MG63 (cell line): ENCODE data around the gene ZNF48. TPM values are rescaled to one million over a fixed set of nuclear protein-coding genes. Genes with fewer than 3 reads are reported as not detected.

Source experiments
- DNase-seq: peaks from one replicate; pipeline ENCODE4 v3.0.0-alpha.2; 2020
- H3K27me3 ChIP-seq: fragments of 250-450 bp; sonication (Bioruptor Pico); 2 replicates; pipeline ENCODE4 v1.5.1; 2020; ENCODE audit warnings: mild to moderate bottlenecking, moderate library complexity
- H3K36me3 ChIP-seq: fragments of 250-450 bp; sonication (Bioruptor Pico); 2 replicates; pipeline ENCODE4 v1.5.1; 2020; ENCODE audit warnings: mild to moderate bottlenecking, moderate library complexity
- H3K4me3 ChIP-seq: fragments of 250-450 bp; sonication (Bioruptor Pico); 2 replicates; pipeline ENCODE4 v1.5.1; 2020; ENCODE audit warnings: mild to moderate bottlenecking, moderate library complexity
- H3K9me3 ChIP-seq: fragments of 250-450 bp; sonication (Bioruptor Pico); 2 replicates; pipeline ENCODE4 v1.5.1; 2020; ENCODE audit warnings: mild to moderate bottlenecking, moderate library complexity
- total RNA-seq: library from RNA; depleted of rRNA; stranded (reverse); fragments of >200 nt; shearing (Covaris generic); gene quantifications from 2 replicates; pipeline ENCODE4 v1.2.3, GENCODE V29; 2014; ENCODE audit warnings: low replicate concordance

Gene ZNF48
- total RNA-seq, 1 experiment from 2014 or later, result 19.8 TPM

GRCh38 chr16:30370456-30371247 is 24.6 kb upstream of the ZNF48 start, which contains the start of gene TBC1D10B:
Gene TBC1D10B, minus strand, starts transcription at chr16:30370494. Its CDS starts 311 bp downstream, at chr16:30370183.
- DNase-seq, result peak; percentile 99
- Histone ChIP-seq H3K27me3 (no peaks in the 10 kb centered on the region), H3K9me3 (no peaks in the 10 kb centered on the region), H3K4me3 (peak within 1 kb of the TSS; percentile 80), H3K36me3 (peaks cover 27% of the 10 kb centered on the region)

- H3K36me3 ChIP-seq, result peaks cover 20% of the 10 kb centered on the region
Measured at GRCh38 chr16:30371248-30371816, 23.9 kb upstream of the ZNF48 start.

DNA sequence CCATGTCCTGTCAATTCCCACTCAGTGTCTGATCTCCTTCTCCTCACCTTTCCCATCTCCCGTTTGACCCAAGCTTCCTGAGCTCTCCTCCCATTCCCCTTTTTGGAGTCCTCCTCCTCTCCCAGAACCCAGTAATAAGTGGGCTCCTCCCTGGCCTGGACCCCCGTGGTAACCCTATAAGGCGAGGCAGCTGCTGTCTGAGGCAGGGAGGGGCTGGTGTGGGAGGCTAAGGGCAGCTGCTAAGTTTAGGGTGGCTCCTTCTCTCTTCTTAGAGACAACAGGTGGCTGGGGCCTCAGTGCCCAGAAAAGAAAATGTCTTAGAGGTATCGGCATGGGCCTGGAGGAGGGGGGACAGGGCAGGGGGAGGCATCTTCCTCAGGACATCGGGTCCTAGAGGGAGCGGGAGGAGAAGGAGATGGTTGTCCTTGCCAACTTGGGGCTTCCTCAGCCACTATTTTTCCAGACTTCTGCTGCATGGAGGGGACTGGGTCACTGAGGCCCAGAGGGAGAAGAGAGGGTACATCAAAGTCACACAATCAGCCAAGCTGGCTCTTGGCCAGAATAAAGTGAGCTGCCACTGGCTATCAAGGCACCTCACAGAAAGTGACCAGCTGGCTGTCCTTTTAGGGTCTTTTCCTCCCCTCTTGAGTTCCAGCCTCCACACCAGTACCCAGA is 23.0 kb upstream of the ZNF48 start:
- no peak overlapping the region for H3K4me3 ChIP-seq
- no peaks in the 10 kb centered on the region for H3K27me3 ChIP-seq
- no peaks in the 10 kb centered on the region for H3K9me3 ChIP-seq
- H3K36me3 ChIP-seq, result peaks cover 12% of the 10 kb centered on the region
- DNase-seq, result no peak

More at GRCh38 chr16:30371248-30371816, 23.9 kb upstream of the ZNF48 start:
- Histone ChIP-seq H3K9me3 (no peaks in the 10 kb centered on the region), H3K4me3 (peak overlapping the region; percentile 47), H3K27me3 (no peaks in the 10 kb centered on the region)
- no peak for DNase-seq

- Histone ChIP-seq H3K27me3 (no peaks in the 10 kb centered on the region), H3K9me3 (no peaks in the 10 kb centered on the region), H3K36me3 (peaks cover 6% of the 10 kb centered on the region), H3K4me3 (no peak overlapping the region)
- DNase-seq, result no peak
Measured at GRCh38 chr16:30372725-30373124, 22.5 kb upstream of the ZNF48 start.

- Histone ChIP-seq H3K27me3 (no peaks in the 10 kb centered on the region), H3K4me3 (no peak within 1 kb of the TSS), H3K36me3 (no peaks in the 10 kb centered on the region), H3K9me3 (no peaks in the 10 kb centered on the region)
- no peak for DNase-seq
Measured at GRCh38 chr16:30374538-30374937, 20.7 kb upstream of the ZNF48 start, which contains the start of gene MYL11. Gene MYL11, plus strand, starts transcription at chr16:30374802. Its CDS starts 56 bp downstream, at chr16:30374858.

- DNase-seq, result no peak
- Histone ChIP-seq H3K4me3 (no peak overlapping the region), H3K27me3 (no peaks in the 10 kb centered on the region), H3K9me3 (no peaks in the 10 kb centered on the region), H3K36me3 (peaks cover 2% of the 10 kb centered on the region; the same call in 1 of the 2 replicates)
Measured at GRCh38 chr16:30375864-30376263, 19.4 kb upstream of the ZNF48 start.

DNA sequence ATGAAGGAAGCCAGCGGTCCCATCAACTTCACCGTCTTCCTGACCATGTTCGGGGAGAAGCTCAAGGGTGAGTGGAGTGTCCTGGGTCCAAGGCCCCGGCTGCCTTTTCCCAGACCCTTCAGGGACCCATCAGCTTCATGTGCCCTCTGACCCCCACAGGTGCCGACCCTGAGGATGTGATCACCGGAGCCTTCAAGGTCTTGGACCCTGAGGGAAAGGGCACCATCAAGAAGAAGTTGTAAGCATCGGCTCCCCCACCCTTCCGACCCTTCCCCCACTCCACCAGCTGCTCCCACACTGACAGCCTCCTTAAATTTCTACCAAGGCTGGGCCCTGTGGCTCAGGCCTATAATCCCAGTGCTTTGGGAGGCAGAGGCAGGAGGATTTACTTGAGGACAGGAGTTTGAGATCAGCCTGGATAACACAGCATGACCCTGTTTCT is 18.7 kb upstream of the ZNF48 start:
- H3K4me3 ChIP-seq, result no peak overlapping the region

GRCh38 chr16:30377050-30377811 is 18.0 kb upstream of the ZNF48 start:
- Histone ChIP-seq H3K36me3 (peaks cover 2% of the 10 kb centered on the region; the same call in 1 of the 2 replicates), H3K4me3 (peak overlapping the region; percentile 62), H3K27me3 (no peaks in the 10 kb centered on the region)

More for the DNA sequence above, 18.7 kb upstream of the ZNF48 start:
- no peaks in the 10 kb centered on the region for H3K9me3 ChIP-seq
- no peak for DNase-seq
- no peaks in the 10 kb centered on the region for H3K27me3 ChIP-seq
- peaks cover 2% of the 10 kb centered on the region; the same call in 1 of the 2 replicates for H3K36me3 ChIP-seq

GRCh38 chr16:30377812-30378235 is 17.4 kb upstream of the ZNF48 start:
- Histone ChIP-seq H3K36me3 (peaks cover 2% of the 10 kb centered on the region; the same call in 1 of the 2 replicates), H3K4me3 (peak overlapping the region; percentile 62), H3K9me3 (no peaks in the 10 kb centered on the region), H3K27me3 (no peaks in the 10 kb centered on the region)
- DNase-seq, result peak; percentile 95

More at GRCh38 chr16:30377050-30377811, 18.0 kb upstream of the ZNF48 start:
- no peak for DNase-seq
- H3K9me3 ChIP-seq, result no peaks in the 10 kb centered on the region

DNA sequence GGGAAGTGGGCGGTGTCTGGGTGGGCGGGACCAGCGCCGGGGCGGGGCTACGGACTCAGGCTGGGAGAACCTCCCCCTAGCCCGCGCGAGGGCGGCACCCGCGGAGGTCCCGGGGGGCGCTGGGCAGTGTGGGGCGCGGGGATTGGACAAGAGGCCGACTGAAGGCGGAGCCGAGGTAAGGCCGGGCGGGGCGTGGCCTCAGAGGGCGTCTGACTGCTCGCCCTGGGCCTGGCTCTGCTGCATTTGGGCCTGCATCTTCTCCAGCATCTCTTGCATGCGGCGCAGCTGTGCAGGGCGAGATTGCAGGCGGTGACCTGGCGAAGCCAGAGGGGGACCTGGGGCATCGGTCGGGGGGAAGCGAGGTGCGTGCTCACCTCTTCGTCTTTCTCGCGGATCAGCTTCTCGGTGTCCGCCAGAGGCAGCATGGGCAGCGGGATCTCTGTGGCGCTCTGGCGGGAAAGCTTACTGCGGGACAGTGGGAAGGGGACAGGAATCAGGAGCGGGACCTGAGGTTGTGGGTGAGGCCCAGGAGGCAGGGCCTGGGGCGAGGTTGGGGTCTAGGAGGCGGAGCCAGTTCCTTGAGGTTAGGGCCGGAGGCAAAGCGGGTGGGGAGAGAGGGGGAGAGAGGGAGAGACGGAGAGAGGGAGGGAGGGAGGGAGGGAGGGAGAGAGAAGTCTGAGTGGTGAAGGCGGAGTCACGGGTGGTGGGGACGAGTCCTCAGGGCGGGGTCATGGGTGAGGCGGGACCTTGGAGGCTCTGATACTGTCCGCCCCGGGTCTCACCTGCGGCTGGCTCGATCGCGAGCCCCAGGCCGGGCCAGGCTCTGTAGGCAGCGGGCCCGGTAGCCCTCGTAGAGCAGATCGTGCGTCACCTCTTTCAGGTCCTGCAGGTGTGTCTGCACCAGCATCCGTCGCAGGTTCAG is 16.7 kb upstream of the ZNF48 start:
- H3K27me3 ChIP-seq, result no peaks in the 10 kb centered on the region
- H3K4me3 ChIP-seq, result peak overlapping the region; percentile 62
- H3K9me3 ChIP-seq, result no peaks in the 10 kb centered on the region
- peaks cover 2% of the 10 kb centered on the region; the same call in 1 of the 2 replicates for H3K36me3 ChIP-seq
- DNase-seq, result peak; percentile 99

GRCh38 chr16:30379158-30379783 is 15.9 kb upstream of the ZNF48 start:
- Histone ChIP-seq H3K4me3 (peak overlapping the region; percentile 62), H3K36me3 (peaks cover 2% of the 10 kb centered on the region; the same call in 1 of the 2 replicates), H3K9me3 (no peaks in the 10 kb centered on the region), H3K27me3 (no peaks in the 10 kb centered on the region)
- no peak for DNase-seq

DNA sequence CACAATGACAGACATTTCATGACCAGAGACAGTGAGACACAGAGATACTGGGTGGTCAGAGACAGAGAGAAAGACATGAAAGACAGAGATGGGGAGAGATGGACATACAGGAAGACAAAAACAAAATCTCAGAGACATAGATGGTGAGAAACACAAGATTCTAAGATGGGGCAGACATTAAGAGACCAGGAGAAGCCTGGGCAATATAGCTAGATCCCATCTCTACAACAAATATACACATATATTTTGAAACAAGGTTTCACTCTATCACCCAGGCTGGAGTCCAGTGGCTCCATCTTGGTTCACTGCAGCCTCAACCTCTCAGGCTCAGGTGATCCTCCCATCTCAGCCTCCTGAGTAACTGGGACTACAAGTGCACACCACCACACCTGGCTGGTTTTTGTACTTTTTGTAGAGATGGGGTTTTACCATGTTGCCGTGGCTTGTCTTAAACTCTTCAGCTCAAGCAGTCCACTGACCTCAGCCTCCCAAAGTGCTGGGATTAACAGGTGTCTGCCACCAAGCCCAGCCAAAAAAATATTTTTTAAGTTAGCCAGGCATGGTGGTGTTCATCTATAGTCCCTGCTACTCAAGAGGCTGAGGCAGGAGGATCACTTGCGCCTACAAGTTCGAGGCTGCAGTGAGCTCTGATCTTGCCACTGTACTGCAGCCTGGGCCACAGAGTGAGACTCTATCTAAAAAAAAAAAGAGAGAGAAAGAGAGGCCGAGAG is 15.0 kb upstream of the ZNF48 start:
- Histone ChIP-seq H3K36me3 (peaks cover 2% of the 10 kb centered on the region; the same call in 1 of the 2 replicates), H3K9me3 (no peaks in the 10 kb centered on the region), H3K27me3 (no peaks in the 10 kb centered on the region), H3K4me3 (no peak overlapping the region)
- no peak for DNase-seq

GRCh38 chr16:30380803-30381208 is 14.4 kb upstream of the ZNF48 start:
- no peaks in the 10 kb centered on the region for H3K9me3 ChIP-seq
- H3K27me3 ChIP-seq, result no peaks in the 10 kb centered on the region
- H3K4me3 ChIP-seq, result no peak overlapping the region
- peaks cover 2% of the 10 kb centered on the region; the same call in 1 of the 2 replicates for H3K36me3 ChIP-seq
- no peak for DNase-seq

- DNase-seq, result no peak
- Histone ChIP-seq H3K4me3 (no peak overlapping the region), H3K36me3 (peaks cover 2% of the 10 kb centered on the region; the same call in 1 of the 2 replicates), H3K9me3 (no peaks in the 10 kb centered on the region), H3K27me3 (no peaks in the 10 kb centered on the region)
Measured at GRCh38 chr16:30381291-30382041, 13.8 kb upstream of the ZNF48 start.
